GM19035 (cell line): Measurements from ENCODE around the gene FHOD3.
A peak's percentile ranks its signal among the peaks of the same experiment; 100 is the strongest.

Experiments
- ATAC-seq: cut with Tn5 transposase; IDR thresholded peaks from one replicate; pipeline ENCODE4 v1.9.1; 2021; ENCODE audit not compliant: unreplicated experiment

The FHOD3 gene

DNA sequence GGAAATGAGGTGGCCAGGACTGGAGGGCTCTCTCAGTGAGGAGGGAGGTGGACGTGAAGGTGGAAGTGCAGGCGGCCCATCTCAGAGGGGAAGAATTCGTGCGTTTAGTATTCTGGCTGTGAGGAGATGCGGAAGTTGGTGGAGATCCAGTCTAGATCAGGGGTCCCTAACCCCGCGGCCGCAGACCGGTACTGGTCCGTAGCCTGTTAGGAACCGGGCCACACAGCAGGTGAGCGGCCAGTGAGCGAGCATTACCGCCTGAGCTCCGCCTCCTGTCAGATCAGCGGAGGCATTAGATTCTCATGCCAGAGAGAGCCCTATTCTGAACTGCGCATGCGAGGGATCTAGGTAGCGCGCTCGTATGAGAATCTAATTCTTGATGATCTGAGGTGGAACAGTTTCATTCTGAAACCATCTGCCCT is 1.6 kb upstream of the FHOD3 start:
- ATAC-seq, result no peak

DNA sequence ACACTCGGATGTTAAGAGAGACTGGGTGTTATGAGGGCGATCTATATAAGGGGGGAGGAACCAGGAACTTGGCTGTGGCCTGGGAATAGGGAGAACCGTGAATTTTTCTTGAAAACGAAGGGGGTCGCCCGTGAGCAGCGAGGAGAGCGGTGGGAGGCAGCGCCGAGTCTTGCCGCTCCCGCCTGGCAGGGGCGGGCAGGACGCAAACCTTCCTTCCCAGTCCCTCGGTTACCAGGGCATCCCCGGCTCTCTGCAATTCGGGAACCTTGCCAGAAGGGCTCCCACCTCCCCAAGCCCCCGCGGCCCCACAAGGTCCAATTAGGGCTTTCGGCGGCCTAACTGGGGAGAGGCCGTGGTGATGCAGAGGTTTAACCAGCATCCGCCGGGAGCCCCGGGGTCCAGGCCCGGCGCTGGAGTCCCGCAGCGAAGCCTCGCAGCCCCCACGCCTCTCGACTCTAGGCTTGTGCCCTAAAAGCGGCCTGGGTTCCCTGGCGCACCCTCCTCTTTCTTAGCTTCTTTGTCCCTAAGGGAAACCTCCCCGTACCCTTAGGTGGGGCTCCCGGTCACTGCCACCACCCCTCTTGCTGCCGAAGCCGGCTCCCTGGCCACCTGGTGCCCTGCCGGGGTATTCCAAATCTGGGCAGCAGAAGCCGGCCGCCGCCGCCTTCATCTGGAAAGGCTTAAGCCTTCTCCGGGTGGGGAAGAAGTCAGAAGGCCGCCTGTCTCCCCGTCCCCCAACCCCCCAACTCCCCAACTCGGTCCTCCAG is 680 bp upstream of the FHOD3 start:
- ATAC-seq, result peak; percentile 27

DNA sequence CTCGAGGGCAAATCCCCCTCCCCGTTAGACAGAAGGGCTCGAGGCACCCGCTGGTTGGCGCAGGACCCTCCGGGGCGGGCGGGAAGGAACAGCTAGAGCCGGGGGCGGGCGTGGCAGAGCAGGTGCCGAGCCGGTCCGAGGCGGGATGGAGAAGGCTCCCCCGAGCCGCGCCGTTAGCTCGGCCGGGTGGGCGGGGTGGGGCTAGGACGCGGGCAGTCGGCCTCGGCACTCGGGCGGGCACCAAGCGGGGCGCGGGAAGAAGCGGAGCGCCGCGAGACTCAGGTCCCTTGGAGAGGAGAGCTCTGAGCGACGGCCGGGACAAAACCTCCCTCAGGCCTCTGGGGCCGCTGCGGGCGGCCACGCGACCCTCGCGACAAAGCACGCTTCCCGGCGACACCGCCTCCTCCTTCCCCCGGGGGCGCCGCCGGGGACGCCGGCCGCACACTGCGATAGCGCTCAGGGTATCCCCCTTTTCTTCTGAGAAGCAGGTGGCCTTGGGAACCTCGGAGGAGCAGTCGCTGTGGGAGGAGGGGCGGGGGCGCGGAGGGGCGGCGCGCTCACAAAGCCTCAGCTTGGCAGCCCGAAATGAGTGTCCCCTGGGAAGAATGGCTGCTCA is 721 bp downstream of the FHOD3 start:
- ATAC-seq, result peak; percentile 24

DNA sequence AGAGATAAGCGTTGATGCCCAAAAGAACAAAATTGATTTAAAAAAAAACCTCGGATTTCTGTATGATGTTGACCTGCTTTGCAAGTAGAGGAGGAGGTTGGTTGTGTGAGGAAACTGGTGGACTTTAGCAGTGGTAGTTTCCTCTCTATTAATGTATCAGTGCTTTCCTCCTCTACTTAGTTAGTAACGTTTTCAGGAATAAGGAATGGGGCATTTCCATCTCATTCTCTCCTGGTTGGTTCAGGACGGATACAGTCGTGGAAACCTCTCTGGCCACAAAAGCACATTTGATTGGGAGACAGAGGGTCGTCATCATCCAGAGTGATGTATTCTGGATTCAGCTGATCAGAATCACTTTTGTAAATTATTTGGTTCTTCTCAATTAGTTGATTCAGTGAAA is 1.5 kb downstream of the FHOD3 start:
- ATAC-seq, result no peak

DNA sequence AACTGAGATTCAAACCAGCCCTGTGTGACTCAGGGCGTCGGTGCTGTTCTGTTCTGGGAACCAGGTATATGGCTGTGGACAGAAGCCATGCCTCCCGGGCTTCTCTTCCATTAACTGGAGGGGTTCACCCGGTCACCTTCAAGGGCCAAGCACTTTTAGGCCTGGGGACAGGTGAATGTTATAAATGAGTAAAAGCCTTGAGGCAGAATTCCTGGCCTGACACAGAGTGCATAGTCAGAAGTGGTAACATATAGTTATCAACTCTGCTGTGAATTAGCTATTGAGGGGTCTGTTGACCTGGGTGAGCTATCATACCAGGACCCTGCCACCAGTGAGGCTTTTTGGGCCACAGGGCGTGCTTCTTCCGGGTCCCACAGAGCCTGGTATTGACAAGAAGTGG is 2.7 kb downstream of the FHOD3 start:
- ATAC-seq, result no peak

DNA sequence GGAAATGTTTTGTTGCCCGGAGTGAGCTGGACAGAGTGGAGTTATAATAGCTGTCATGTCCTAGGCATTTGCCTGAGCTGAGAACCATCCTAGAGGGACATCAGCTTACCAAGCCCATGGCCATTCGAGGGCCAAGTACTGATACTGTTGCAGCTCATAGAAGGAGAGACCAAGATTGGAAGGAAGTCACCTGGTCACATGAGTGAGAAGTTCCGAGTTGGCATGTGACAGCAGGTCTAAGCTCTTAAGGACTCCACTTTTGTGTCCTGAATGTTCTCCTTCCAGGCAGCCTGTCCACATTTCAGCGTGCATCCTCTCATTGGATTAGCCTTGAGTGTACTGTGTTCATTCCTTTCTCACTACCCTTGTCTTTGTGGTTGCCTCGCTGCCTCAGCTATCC is 4.4 kb downstream of the FHOD3 start:
- no peak for ATAC-seq

DNA sequence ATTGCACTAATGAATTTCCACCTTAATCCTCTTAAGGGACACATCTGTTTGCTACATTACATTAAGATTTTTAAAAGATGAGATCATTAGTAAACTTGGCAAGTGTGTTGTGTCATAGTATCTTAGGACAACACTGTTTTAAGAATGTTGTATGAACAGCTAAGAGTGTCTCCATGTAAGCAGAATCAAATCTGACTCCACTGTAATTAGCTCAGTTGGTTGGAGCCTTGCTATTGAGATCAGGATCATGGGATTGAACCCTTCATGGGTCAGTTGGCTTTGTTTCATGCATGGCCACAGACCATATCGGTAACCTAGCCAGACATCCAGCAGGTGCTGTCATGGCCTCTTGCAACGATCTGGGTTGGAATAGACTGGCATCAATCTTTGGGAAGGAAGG is 5.2 kb downstream of the FHOD3 start:
- no peak for ATAC-seq

DNA sequence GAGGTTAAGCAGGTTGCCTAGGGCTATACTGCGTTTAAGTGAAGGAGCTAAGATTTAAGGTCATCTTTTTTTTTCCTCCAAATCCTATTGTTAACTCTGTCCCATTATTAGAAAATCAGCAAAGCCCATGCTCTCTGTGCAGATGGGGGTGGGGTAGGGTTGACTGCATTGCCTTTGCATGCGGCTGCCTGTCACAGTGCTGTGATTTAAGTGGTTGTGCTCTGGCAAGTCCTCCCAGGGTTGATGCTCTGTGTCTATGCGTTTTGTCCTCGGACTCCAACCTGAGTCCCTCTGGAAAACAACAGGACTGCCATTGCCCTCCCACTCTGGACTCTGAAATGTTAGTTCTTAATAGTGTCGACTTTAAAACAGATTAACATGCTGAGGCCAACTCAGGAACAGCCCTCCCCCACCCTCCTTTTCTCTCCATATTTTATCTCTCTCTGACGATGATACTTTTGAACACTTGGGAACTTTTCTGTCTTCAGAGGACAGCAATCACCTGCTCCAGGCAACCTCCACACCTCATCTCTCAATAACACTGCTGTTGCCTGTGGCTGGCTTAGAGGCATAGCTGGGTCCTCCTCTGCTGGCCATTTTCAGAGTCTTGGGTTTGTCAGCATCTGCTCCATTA is 5.8 kb downstream of the FHOD3 start:
- ATAC-seq, result no peak

DNA sequence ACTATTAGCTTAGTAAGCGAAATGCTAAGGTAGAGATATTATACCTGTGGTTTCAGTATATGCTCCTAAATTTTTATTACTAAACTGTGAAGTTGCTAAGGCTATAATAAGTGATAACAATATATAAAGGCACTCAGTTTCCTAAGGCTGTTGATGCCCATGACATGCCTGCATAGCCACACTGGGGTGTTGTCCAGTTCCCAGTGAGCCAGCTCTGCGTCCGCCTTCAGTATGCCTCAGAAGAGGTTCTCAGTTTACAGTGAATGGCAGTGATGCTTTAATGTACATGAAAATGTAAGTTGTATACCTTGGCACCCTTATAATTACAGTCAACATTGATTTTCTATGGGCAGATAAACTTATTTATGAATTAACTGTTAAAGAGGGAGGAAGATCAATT is 7.2 kb downstream of the FHOD3 start:
- no peak for ATAC-seq

DNA sequence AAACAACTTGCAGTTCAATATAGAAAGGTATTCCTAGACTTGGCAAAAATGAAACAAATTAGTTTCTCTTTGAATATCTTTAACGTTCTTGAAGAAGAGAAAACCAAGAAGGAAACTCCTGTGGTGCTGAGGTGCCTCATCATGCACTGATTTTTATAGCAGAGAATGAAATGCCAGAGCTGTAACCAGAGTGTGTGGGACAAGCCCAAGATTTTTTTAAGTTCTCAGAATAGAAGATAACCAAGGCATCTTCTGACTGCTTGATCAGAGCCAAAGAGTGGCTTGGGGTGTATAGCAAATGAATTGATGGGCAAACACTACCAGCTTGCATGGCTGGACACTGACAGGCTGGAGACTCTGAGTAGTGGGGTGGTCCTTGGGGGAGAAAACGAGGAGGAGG is 7.9 kb downstream of the FHOD3 start:
- no peak for ATAC-seq

DNA sequence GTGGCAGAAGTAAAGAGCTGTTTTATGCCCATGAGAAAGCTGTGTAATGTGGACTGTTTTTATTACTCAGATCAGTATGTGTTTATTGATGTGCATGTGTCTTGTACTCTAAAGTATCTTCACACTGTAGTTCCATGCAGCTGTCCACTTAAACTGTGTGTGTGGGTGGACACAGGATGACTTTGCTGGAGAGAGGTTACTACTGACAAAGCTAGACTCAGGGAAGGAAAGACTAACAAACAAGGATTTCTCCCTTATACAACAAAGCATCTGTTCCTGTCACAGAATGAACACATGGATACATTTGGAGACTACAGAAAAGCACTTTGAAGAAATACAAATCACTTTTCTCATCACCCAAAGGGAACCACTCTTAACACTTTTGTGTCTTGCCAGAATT is 10.0 kb downstream of the FHOD3 start:
- no peak for ATAC-seq

DNA sequence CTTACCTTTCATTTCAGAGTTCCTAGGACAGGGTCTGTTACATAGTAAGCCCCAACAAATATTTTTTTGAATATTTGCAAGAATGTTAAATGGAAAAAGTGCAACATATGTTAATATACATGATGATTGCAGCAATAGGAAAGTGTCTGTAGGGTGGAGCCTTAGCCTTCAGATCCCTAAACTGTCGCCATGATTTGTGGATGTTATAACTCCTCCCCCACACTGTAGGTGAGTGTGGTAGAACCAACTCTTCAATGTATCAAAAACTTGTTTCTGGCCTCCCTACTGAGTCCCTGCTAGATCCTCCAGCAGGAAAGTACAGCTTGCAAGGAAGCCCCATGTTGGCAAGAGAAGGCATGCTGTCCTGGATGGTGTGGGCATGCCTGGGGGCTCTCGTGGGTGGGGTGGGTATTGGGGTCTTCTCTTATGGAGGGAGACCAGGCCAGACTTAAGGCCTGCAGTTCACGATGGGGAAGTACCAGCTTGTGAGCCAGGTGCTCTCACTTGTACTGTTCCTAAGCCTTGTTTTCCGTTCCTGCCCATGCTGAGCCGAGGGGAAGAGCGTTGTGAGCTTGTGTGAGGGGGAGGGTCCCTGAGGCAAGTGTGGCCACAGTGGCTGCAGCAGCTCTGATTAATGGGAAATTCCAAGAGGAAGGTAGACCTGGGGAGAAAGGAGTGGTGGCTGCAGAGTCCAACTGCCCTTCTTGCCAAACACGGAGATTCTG is 11.4 kb downstream of the FHOD3 start:
- ATAC-seq, result no peak

DNA sequence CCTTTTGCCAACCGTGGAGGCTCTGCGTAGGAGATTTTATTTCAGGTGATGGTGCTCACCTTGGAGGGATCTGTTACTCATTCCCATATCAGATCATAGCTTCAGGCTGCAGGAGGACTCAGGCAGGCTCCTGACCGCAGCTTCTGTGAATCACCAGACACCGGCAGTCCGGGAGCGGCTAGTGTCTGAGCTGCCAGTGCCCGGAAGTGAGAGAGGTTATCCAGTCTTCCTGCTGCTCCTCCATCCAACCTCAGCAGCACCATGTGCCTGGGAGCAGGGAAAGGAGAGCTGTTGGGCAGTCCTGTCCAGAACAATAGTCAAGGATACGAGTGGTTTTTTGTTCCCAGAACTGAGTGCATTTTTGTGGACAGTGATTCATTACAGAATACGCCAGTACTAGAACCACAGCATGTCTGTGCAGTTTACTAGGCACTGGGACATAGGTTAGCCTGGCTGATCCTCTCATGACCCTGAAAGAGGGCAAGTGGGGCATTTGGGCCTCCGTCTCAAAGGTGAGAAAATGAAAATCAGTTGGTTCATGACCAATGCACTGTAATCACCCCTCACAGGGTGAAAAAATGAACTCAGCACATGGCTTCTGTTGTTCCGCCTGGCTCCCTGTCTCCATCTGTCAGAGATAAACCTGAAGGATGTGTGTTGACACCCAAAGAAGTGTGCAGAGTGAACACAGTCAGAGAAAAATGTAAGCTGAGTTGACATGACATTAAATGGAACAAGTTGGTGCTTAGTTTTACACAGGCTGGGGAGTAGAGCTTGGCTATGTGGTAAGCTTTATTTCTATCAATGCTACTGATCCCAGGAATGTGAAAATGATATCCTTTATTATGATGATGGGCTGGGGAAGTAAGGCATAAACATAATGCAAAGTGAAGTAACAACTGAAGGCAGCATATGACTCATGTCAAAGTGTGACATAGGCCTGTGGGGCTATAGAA is 12.2 kb downstream of the FHOD3 start:
- ATAC-seq, result no peak

DNA sequence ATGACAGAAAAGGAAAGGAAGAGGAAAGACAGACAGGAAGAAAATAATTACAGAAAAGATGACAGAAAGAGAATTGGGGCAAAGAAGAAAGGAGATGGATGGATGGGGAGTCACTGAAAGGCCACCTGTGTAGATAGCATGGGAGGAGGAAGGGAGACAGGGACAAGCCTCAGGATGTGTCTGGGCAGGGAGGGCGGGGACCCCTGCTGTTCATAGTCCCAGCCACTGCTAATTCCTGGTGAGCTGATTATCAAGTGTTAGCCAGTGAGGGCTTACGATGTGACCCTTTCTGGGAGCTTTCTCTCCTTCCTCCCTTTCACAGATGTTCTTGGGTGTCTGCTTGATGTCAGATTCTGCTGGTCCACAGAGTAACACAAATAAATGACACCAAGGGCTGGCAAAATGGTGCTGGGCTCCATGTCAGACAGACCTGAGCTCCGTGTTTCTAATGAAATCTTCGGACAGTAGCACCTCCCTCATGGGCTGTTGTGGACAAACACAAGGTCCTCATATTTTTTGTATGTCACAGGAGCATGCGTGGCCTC is 13.6 kb downstream of the FHOD3 start:
- no peak for ATAC-seq

DNA sequence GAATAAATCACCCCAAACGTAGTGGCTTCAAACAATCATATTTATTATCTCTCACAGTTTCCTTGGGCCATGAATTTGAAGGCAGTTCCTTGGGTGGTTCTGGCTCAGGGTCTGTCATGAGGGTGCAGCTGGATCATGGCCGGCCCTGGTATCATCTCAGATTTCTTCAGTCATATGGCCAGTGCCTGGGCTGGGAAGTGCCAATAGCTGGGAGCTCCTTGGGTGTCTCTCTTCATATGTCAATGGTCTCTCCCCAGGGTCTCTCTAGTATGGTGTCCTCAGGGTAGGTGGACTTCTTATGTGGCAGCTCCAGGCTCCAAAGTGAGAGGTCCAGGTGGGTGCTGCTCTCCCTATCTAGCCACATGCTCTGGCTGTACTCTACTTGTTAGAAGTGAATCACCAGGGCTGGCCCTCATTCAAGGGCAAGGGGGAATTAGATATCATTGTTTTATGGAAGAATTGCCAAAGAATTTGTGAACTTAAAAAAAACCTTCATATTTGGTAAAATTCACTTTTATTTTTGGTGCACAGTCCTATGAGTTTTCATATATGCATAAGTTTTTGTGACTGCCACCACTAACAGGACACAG is 15.4 kb downstream of the FHOD3 start:
- ATAC-seq, result no peak

DNA sequence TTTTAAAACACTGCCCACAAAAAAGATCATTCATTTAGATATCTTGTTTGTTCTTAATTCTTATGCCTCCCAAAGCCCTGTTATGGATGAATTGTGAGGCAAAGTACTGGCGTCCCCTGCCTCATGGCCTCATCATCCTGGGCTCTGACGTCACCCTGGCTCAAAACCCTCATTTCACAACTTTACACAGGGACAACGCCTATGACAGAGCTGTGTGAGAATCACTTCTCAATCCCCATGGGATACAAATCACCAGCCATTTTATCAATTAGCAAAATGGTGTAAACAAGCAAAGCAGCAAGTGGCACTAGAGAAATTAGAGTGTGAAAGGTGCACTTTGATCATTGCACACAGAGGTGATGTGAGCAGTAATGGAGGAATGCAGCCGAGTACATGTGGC is 16.6 kb downstream of the FHOD3 start:
- no peak for ATAC-seq

DNA sequence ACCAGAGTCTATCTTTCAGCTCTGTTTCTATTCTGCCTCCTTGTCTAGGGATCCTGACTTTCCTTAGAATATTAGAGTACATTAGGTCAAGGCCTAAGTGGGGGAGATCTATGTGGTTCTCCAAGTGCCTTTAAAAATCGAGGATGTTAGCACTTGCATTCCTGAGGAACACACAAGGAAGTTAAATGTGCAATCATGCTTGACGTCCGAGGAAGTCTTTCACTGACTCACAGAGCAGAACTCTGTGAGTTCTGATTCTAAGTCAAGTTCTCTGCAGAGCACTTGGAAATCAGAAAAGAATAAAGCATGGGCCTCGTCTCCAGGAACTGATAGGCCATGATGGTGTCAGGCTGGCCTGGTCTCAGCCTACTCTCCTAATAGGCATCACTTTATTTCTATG is 17.2 kb downstream of the FHOD3 start:
- ATAC-seq, result no peak

DNA sequence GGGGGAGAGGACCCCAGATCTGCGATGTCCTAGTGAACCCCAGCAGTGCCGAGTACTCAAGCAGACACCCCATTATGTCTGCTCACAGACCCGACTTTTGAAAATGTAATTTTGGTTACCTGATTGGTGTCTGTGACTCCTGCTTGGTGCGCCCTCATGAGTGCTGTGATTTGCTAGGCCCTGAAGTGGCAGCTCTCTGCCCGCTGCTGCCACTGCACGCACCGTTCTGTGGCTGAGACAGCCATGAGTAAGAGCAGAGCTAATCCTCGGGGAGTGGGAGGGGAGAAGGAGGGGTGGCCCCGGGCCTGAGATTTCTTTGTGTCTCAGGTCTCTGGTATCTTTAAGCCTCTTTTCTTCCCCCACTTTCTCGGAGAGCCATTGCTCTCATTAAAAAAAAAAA is 18.2 kb downstream of the FHOD3 start:
- no peak for ATAC-seq

DNA sequence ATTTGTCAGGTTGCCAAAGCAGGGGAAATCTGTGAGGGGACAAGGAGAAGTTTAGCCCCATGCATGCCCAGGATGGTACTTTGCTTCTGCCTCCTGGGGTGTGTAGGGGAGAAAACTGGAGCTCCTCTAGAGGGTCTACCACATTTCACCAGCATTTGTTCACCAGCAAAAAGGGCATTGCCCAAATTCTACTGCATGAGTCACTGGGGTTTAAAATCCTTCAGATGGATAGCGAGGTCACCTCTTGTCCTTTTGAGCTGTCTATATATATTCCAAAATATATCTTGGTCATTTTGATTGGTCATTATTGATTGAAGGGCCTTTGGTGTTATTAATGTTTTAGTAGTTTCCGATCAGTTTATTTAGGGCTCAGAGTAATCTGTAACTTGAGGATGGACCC is 18.7 kb downstream of the FHOD3 start:
- ATAC-seq, result no peak
